Measurements from ENCODE around the gene KLK5.

DNA sequence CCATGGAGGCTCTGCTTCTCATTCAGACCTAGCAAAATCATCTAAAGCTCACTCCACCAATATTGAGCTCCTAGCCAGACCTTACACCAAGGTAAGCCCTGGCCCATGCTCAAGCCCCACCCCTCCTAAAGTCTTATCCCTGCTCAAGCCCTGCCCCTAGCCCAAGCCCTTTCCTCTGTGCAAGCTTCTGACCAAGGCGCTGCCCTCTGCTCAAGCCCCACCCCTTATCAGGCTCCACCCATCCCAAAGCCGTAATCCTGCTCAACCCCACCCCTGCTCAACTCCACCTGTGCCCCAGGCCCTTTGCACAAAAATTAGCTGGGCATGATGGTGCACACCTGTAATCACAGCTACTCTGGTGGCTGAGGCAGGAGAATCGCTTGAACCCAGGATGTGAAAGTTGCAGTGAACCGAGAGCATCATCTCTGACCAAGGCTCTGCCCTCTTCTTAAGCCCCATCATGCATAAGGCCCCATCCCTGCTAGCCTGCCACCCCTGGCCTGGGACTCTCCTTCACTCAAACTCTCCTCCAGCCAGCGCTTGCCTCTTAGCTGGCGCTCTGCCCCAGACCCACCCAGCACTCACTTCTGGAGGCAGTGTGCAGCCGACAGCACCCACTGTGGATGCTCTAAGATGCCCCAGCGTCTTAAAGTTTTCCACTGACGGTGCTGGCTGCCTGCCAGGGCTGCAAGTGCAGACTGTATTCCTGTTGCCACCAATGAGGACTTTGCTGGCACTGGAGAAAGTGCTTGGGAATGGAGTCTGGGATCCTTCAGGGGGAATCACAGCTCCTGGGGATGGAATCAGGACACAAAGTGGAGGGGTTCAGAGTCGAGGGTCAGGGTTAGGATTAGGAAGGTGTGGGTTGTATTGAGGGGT, 58.1 kb downstream of the KLK5 start:
- TF ChIP-seq, protein P1, sequence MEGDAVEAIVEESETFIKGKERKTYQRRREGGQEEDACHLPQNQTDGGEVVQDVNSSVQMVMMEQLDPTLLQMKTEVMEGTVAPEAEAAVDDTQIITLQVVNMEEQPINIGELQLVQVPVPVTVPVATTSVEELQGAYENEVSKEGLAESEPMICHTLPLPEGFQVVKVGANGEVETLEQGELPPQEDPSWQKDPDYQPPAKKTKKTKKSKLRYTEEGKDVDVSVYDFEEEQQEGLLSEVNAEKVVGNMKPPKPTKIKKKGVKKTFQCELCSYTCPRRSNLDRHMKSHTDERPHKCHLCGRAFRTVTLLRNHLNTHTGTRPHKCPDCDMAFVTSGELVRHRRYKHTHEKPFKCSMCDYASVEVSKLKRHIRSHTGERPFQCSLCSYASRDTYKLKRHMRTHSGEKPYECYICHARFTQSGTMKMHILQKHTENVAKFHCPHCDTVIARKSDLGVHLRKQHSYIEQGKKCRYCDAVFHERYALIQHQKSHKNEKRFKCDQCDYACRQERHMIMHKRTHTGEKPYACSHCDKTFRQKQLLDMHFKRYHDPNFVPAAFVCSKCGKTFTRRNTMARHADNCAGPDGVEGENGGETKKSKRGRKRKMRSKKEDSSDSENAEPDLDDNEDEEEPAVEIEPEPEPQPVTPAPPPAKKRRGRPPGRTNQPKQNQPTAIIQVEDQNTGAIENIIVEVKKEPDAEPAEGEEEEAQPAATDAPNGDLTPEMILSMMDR (IDR thresholded peaks at IDR 0.05), result no peak
- no peak for TF ChIP-seq POLR2A (IDR thresholded peaks at IDR 0.05)

Data from Peyer's patch (tissue), 4 donors.